ENCODE measurements around the gene AK1.
A peak's percentile ranks its signal among the peaks of the same experiment; 100 is the strongest.

AK1 gene

DNA sequence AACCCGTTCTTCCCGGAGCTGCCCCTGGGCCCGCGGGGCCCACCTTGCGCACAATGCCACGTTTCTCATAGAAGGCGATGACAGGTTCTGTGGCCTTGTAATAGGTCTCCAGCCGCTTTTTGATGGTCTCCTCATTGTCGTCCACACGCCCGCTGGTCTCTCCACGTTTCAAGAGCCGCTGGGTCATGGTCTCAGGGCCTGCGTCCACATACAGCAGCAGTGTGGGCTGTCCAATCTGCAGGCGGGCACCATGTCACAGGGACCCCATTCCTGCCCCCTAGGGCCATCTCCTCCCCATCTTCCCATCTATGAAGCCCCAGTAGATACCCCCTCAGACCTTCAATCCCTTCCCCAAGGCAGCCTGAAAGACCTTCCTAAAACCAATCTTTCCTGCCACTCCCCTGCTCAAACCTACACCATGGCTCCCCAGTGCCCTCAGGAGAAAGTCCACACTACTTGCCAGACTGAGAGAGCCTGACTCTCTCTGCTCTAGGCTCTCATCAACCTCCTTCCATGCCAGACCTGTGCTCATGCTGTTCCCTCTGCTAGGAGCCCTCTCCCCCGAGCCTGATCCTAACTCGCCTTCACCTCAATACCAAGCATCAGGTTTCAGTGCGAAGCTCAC lies 9.1 kb downstream of the AK1 start:
- DNase-seq (ENCODE audit: low spot score) = no peak

DNA sequence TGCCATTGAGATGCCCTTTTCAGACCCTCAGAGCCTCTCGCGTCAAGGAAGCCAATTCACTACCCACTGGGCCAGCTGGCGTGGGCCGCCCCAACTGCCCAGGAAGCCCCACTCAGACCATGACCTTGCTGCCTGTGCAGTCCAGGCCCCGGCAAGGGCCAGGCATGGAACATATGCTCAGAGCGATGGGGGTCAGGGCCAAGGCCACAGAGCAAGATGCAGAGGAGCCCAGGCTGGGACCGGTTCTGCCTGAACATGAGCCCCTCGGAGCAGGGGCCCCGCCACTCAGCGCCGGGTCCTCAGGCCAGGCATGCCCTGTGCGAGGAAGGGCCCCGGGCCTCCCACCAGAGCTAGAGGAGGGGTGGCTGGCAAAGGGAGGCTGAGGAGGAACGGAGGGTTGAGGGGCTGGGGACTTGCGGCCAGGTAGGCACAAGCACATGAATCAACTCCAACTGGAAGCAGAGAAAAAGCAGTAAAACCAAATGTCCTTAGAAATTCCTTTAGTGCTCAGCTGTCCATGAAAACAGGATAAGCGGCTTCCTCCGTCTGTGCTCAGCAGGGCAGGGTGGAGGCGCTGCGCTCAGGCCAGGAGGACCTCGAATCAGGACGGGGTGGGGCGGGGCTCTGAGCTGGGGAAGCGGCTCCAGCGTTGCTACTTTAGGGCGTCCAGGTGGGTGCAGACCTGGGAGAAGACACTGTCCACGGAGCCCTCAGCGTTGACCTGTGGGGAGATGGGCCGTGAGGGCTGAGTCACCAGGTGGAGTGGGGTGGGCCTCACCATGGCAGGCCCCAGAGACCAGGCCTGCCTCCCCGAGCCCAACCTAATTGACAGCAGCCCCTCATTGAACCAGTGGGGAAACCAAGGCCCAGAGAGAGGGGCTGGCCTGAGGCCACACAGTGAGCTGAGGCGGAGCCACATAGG lies 9.9 kb downstream of the AK1 start:
- no peak for DNase-seq (ENCODE audit: low spot score)

DNA sequence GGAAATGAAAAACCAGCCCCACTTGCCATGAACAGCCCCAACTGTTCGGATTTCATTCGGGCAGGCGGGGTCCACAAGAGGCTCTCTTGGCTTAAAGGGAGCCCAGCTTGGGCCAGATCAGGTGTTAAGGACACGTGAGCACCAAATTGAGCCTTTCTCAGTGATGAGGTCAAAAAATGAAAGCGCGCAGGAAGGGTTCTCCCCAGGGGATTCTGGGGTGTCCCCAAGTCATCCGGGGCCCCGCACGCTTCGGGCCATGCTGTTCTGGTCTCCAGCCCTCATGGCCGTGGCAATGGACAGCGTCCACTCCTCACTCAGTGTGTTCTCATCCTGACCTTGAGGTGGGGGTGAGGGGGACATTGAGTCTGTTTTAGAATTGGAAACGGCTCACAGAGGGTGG lies 10.9 kb downstream of the AK1 start:
- no peak for DNase-seq (ENCODE audit: low spot score)

DNA sequence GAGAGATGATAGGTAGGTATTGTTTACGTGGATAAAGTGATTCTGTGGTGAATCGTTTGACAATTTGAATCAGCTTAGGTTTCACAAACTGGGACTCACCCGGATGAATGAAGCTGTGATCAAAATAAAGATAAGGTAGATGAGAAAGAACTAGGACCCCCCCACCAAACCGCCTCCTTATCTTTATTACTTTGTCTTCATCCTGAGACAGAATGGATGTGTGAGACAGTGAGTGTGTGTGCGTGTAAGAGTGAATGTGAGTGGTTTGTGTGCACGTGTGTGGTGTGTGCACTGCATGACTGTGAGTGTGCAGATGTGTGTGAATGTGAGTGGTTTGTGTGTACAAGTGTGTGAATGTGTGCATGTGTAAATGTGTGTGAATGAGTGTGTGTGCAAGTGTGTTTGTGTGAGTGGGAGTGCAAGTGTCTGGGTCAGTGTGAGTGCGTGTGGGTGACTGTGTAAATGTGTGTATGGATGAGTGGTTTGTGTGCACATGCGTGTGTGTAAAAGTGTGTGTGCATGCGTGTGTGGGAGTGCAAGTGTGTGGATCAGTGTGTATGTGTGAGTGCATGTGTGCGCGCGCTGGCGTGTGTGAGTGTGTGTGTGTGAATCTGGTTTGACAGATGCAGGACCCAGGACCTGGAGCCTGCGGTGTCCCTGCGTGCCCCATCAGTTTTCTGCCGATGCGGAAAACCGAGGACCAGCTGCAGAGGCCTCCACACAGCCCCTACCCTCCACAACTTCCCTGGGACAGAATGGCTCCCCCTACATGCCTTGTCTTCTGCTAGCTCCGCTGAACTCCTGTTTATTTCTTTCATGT lies 11.6 kb downstream of the AK1 start:
- no peak for DNase-seq (ENCODE audit: low spot score)

DNA sequence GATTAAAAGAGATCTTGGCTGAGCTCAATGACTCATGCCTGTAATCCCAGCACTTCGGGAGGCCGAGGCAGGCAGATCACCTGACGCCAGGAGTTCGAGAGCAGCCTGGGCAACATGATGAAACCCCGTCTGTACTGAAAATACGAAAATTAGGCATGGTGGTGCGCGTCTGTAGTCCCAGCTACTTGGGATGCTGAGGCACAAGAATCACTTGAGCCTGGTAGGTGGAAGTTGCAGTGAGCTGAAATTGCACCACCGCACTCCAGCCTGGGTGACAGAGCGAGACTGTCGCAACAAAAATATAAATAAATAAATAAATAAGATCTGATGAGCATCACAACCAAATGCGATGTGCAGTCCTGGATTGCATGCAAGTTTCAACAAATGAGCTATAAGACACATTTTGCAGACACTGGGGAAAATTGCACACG lies 14.3 kb downstream of the AK1 start:
- no peak for DNase-seq (ENCODE audit: low spot score)

DNA sequence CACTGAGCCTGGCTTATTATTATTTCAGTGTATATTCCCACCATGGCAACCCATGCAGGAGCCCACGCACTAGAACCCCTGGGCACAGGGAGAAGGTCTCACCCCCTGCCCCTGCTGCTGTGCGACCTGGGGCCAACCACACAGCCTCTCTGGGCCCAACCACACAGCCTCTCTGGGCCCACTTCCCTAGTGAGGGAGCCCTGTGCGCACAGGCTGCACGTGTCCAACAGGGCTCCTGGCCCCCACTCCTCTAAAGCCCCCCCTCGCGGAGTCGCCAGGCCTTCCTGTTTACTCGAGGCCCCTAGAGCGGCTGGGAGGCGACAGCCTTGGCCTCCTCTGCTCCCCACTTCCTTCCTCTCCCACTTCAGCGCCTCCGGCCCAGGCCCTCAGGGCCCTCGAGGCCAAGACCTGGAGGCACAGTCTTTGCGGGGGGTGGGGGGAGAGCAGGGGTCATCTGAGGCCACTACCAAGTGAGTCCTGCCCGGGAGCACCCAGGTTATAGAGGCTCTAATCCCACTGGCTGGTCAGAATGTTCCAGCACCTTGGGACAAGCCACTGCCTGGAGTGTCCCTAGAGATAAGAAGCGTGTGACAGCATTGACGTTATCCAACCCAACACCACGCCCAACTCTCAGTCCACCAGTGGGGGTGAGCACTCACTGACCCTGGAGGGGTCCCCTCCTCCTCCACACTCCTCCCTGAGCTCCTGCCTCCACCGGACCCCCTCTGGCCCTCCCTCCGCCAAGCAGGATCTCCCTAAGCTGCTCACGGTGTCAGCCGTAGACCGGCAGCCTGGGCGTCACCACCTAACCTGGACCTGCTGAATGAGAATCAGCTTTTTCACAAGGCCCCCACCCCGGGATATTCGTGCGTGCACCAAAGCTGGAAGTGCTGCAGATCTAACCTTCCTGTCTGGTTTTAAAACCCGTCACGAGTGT lies 15.1 kb downstream of the AK1 start:
- DNase-seq (ENCODE audit: low spot score) = peak; percentile 74

DNA sequence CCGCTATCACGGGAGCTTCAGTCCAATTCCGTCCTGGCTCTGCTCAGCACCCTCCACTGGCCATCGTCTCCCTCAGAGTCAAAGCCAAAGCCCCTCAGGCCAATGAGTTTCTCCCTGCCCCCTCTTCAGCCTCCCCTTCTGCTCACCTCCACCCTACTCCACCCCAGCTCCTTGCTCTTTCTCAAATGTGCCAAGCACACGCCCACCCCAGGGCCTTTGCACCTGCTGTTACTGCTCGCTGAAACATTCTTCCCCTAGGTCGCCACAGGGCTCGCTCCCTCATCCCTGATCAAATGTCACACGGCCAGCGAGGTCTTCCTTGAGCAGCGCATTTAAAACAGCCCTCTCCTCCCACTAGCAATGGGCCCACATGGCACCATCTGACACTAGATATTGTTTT lies 16.7 kb downstream of the AK1 start:
- DNase-seq (ENCODE audit: low spot score) = no peak

DNA sequence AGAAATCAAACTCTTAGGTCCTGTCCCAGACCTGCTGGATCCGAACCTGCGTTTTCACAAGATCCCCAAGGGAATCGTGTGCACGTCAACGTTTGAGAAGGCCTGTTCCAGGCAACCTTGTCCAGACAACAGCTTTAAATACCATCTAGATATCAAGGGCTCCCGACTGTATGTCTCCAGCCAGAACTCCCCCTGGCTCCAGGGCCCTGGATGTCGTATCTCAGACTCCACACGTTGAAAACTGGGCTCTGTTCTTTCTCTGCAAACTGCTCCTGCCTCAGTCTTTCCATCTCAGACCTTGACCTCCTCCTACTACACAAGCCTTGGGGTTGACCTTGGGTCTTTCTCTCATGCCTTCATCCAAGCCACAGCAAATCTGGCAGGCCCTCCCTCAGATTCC lies 17.2 kb downstream of the AK1 start:
- no peak for DNase-seq (ENCODE audit: low spot score)

DNA sequence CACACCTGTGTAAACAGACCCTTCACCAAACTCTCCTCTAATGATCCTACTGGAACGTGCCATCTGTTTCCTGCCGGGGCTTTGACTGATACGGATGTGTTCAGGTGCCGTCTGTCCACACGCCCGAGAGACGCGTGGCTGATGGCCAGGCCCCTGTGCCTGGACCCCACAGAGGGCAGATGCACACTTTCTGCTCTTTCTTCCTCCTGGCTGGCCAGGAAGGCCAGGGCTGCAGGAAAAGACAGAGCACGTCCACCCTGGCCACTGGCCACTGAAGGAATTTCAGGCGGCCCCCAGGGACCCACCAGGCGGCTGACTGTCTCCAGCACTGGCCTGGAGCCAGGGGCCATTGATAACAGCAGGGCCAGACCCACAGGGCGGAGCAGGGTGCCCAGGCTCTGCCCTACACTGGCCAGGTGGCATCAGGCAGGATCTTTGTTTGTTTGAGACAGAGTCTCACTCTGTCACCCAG lies 19.4 kb downstream of the AK1 start:
- no peak for DNase-seq (ENCODE audit: low spot score)

DNA sequence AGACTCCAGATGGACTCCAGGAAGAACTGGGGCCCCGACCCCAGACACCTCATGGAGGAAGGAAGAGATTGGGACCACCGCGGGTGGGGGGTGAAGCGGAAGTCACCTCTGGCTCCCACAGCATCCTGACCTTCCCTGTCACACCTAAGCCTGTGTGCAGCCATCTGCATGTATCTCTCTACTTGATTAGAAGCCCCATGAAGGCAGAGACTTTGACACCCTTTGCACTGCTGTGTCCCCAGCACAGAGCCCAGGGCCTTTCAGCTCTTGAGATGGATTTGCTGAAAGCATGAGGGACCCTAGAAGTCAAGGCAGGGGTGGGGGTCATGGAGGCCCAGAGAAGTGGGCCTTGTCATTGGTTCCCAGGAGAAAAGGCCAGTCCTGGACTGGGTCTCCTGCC lies 20.2 kb downstream of the AK1 start:
- DNase-seq (ENCODE audit: low spot score) = no peak

DNA sequence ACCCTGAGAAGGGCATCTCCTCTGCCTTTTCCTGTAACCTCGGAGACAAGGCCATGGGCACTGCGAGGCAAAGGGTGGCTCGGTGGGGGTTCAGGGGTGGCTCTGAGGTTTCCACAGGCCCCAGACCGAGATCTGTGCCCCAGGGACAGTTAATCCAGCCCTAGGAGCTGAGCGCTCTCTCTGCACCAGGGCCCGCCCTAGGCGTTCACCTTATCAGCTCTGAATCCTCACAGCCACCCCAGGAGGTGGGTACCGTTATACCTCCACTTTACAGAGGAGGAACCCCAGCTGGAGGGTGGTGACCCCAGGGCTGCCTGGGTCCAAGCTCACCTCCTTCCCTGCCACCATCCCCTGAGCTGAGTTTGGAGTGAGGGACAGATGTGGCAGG lies 20.8 kb downstream of the AK1 start:
- no peak for DNase-seq (ENCODE audit: low spot score)

DNA sequence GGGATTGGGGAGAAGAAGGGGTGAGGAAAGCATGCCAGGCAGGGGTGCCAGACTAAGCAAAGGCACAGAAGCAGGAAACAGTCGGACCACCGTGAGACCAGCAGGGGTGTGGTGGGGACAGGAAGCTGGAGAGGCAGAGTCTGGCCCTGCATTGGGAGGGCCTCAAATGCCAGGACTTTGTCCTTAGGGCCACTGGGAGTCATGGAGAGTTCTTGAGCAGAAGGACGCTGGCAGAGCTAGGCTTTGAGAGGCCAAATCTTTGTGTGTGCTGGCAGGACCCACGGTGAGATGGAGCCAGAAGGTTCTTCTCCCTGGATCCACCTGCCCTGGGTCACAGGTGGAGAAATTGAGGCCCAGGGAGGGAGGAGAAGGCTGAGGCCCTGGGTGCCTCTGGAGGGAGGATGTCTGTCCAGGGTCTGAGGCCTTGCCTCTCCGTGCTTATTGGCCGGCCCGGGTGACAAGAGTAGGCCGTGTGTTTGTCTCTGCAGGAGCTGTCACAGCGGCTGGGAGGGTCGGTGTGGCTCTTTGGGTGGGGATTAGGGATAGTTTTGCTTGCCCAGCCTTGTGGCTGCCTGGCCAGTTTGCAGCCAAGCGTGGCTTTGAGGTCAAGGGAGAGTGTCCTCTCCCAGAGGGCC lies 21.3 kb downstream of the AK1 start:
- no peak for DNase-seq (ENCODE audit: low spot score)

DNA sequence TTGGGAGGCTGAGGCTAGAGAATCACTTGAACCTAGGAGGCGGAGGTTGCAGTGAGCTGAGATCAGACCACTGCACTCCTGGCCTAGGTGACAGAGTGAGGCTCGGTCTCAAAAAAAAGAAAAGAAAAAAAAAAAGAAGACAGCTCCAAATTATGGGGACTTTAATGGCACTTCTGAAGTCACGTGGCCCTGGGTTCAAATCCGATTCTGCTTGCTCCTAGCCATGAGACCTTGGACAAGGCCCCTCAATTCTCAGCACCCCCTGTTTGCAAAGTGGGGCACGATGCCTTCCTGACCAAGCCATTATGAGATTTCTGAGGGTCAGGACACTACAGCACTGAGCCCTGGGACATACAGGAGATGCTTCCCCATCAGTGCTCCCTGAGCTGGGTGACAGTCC lies 22.0 kb downstream of the AK1 start:
- no peak for DNase-seq (ENCODE audit: low spot score)

DNA sequence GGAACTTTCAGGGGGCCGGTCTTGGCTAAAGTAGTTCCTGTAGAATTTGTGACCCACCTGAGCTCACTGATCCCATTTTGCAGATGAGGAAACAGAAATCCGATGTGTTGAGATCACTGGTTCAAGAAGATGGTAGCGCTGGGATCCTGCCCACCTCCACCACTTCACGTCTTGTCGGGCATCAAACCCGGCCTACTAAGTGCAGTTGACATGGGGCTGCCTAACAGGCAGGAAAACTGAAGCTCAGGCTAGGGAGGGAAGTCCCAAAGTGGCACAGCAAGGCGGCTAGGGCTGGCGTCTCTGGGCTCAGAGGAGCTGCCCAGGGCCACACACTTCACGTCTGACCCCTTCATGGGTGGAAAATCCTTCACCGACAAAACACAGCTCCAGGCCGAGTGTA lies 22.5 kb downstream of the AK1 start:
- no peak for DNase-seq (ENCODE audit: low spot score)

DNA sequence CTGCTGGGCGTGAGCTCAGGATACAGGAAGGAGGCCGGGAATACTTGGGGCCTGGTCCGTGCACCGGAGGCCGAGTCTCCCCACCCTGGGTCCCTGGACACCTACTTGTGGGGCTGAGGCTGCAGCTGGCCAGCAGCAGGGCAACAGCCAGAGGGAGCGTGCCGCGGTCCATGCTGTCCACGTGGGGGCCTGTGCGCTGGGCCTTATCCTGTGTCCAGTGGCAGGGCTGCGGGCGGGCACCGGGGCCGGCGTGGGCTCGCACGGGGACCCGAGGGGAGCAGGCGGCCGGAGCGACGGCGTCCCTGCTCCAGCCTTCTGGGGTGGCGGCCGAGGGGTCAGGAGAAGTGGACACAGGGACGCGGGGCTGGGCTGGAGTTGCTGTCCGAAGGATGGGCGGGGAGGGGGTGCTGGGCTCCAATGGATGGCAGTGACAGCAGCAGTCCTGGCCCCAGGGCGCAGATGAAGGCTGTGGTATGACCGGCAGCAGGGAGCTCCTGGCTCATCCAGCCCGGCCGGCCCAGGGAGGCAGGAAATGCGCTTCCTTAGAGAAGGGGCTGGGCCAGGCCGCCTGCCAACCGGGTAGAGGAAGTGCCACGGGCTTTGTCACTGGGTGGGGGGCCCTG lies 23.2 kb downstream of the AK1 start, which contains the start of gene ENG:
Gene ENG (minus strand): TSS at position 475 of the 623 bp plus-strand sequence. CDS start 303 bp downstream, at position 172.
- DNase-seq (ENCODE audit: low spot score) = peak; percentile 41

DNA sequence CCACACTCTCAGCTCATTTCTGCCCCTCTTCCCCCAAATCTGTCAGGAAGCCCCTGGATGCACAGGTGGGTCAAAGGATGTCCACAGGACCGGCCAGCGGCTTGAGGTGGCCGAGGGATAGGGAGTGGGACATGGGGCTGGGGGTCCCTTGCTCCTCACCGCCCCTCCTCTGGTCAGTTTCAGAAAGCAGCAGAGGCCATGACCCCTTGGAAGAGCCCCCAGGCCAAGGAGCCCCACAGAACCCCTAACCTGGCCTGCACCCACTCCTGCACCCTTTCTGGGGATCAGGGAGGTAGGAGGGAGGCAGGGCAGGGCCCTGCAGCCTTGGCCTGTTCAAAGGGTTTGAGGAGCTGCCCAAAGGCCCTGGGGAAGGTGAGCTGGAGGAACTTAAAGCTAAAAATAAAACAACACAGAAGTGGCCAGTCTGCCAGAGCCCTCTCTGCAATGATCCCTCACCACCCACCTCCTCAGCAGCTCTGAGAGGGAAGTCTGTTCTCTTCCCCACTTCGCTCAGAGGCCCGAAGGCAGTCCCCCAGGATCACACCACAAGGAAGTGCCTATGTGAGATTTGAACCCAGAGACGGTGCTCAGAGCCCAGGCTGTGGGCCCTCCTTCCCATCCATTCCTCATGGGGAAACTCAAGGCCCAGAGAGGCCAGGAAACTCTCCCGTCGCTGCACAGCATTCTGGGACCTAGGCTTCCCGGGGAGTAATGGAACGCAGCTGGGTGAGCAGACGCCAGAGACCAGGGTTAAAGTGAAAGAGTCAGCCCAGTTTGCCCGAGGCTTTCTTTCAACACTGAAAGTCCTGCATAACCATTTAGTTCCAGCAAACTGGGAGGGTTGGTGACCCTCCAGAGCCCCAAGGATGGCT lies 23.9 kb downstream of the AK1 start:
- no peak for DNase-seq (ENCODE audit: low spot score)

DNA sequence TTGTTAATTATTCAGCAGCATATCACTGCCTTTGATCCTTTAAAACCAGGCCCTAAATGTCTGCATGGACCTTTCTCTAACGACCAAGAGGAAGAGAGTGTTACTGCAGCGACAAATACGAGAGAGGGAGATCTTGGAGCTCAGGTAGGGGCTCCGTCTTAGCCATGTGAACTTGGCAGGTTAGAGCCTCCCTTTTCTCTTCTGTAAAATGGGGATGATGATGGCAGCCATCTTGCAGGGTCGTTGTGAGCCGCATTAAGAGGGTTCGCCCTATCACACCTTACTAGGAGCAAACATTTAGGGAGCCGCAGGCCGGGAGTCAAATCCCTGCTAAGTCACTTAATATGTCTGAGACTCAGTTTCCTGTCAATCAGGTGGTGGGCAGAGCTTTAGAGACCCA lies 24.6 kb downstream of the AK1 start:
- DNase-seq (ENCODE audit: low spot score) = no peak

DNA sequence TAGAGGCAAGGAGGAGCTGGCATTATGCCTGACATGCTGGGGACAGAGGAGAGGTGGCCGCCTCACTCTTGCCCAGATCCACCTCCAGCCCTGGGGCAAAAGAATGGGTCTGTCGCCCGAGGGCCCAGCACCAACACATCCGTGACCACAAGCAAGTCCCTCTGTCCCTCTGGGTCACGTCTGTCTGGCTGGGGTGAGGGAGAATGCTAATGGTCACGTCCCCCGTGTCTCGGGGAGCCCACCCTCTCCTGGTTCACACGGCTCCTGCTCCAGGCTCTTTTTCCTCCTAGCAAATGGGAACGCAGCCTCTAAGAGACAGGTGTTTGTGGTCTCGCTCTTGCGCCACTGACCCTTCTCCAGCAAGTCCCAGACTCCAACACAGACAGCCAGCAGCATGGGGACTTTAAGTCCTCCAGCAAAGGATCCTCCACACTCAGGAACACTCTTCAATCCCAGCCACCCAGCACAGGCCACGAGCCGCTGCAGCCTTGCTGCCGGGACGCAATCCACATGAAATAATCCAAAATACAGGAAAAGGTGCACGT lies 27.1 kb downstream of the AK1 start:
- DNase-seq (ENCODE audit: low spot score) = no peak
